ENCODE results near the gene ARHGAP12.

DNA sequence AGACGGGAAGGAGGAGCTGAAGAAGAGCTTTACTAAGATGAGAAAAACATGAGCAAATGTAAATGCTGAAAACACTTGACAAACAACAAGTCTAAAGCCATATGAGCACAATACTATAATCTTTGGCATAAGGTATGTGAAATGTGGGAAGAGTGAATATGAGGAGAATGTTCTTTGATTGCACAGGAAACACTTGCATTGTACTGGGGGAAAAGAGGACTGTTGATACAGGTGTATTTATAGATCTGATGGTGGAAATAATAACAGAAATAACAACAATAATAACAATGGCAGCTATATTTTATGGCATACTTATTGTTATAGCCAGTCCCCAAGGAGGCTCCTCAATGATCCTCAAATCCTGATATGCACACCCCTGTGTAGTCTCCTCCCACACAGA is 23.0 kb downstream of the ARHGAP12 start:
- TF ChIP-seq, protein P1, sequence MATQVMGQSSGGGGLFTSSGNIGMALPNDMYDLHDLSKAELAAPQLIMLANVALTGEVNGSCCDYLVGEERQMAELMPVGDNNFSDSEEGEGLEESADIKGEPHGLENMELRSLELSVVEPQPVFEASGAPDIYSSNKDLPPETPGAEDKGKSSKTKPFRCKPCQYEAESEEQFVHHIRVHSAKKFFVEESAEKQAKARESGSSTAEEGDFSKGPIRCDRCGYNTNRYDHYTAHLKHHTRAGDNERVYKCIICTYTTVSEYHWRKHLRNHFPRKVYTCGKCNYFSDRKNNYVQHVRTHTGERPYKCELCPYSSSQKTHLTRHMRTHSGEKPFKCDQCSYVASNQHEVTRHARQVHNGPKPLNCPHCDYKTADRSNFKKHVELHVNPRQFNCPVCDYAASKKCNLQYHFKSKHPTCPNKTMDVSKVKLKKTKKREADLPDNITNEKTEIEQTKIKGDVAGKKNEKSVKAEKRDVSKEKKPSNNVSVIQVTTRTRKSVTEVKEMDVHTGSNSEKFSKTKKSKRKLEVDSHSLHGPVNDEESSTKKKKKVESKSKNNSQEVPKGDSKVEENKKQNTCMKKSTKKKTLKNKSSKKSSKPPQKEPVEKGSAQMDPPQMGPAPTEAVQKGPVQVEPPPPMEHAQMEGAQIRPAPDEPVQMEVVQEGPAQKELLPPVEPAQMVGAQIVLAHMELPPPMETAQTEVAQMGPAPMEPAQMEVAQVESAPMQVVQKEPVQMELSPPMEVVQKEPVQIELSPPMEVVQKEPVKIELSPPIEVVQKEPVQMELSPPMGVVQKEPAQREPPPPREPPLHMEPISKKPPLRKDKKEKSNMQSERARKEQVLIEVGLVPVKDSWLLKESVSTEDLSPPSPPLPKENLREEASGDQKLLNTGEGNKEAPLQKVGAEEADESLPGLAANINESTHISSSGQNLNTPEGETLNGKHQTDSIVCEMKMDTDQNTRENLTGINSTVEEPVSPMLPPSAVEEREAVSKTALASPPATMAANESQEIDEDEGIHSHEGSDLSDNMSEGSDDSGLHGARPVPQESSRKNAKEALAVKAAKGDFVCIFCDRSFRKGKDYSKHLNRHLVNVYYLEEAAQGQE (tag by site-specific recombination; IDR thresholded peaks at IDR 0.05): no peak
- TF ChIP-seq, protein P2, sequence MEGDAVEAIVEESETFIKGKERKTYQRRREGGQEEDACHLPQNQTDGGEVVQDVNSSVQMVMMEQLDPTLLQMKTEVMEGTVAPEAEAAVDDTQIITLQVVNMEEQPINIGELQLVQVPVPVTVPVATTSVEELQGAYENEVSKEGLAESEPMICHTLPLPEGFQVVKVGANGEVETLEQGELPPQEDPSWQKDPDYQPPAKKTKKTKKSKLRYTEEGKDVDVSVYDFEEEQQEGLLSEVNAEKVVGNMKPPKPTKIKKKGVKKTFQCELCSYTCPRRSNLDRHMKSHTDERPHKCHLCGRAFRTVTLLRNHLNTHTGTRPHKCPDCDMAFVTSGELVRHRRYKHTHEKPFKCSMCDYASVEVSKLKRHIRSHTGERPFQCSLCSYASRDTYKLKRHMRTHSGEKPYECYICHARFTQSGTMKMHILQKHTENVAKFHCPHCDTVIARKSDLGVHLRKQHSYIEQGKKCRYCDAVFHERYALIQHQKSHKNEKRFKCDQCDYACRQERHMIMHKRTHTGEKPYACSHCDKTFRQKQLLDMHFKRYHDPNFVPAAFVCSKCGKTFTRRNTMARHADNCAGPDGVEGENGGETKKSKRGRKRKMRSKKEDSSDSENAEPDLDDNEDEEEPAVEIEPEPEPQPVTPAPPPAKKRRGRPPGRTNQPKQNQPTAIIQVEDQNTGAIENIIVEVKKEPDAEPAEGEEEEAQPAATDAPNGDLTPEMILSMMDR (tag by site-specific recombination; IDR thresholded peaks at IDR 0.05): no peak
- TF ChIP-seq ZNF23 (tag by site-specific recombination; IDR thresholded peaks at IDR 0.05; ENCODE audit: borderline replicate concordance) (no peak), ZNF664 (tag by site-specific recombination; IDR thresholded peaks at IDR 0.05) (no peak), ZNF560 (tag by site-specific recombination; IDR thresholded peaks at IDR 0.05; ENCODE audit: borderline replicate concordance) (no peak), ZBTB8A (tag by site-specific recombination; IDR thresholded peaks at IDR 0.05) (no peak), YY2 (tag by site-specific recombination; IDR thresholded peaks at IDR 0.05) (no peak), ZBTB20 (tag by site-specific recombination; IDR thresholded peaks at IDR 0.05) (no peak), BCL11A (tag by site-specific recombination; IDR thresholded peaks at IDR 0.05; ENCODE audit: low read depth) (no peak)
- TF ChIP-seq, protein P3, sequence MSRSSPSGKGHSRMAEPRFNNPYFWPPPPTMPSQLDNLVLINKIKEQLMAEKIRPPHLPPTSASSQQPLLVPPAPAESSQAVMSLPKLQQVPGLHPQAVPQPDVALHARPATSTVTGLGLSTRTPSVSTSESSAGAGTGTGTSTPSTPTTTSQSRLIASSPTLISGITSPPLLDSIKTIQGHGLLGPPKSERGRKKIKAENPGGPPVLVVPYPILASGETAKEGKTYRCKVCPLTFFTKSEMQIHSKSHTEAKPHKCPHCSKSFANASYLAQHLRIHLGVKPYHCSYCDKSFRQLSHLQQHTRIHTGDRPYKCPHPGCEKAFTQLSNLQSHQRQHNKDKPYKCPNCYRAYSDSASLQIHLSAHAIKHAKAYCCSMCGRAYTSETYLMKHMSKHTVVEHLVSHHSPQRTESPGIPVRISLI (tag by site-specific recombination; IDR thresholded peaks at IDR 0.05): no peak
- TF ChIP-seq, protein P4, sequence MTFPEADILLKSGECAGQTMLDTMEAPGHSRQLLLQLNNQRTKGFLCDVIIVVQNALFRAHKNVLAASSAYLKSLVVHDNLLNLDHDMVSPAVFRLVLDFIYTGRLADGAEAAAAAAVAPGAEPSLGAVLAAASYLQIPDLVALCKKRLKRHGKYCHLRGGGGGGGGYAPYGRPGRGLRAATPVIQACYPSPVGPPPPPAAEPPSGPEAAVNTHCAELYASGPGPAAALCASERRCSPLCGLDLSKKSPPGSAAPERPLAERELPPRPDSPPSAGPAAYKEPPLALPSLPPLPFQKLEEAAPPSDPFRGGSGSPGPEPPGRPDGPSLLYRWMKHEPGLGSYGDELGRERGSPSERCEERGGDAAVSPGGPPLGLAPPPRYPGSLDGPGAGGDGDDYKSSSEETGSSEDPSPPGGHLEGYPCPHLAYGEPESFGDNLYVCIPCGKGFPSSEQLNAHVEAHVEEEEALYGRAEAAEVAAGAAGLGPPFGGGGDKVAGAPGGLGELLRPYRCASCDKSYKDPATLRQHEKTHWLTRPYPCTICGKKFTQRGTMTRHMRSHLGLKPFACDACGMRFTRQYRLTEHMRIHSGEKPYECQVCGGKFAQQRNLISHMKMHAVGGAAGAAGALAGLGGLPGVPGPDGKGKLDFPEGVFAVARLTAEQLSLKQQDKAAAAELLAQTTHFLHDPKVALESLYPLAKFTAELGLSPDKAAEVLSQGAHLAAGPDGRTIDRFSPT (tag by site-specific recombination; IDR thresholded peaks at IDR 0.05): no peak
